ENCODE data around the gene ELP5. TPM values are rescaled to one million over a fixed set of nuclear protein-coding genes. Genes with fewer than 3 reads are reported as not detected.

ELP5 gene
- total RNA-seq, 1 donor from 2014 or later: 20.0 TPM

GRCh38 chr17:7263801-7264078, 11.7 kb downstream of the ELP5 start:
- FAIRE-seq (no peak), DNase-seq (ENCODE audit: low read depth) (no peak)
- Histone ChIP-seq H3K36me3 (ENCODE audit: control insufficient read depth, insufficient read depth, low read length) (peaks cover 8% of the 10 kb centered on the region), H3K27me3 (ENCODE audit: control insufficient read depth, insufficient read depth, low read length) (no peaks in the 10 kb centered on the region), H3K4me3 (ENCODE audit: low read depth, low read length) (peak overlapping the region; percentile 97)
- no peak for TF ChIP-seq CTCF (IDR thresholded peaks at IDR 0.05; ENCODE audit: insufficient read depth, low read length, severe bottlenecking)

- Histone ChIP-seq H3K4me3 (ENCODE audit: low read depth, low read length) (no peak overlapping the region), H3K36me3 (ENCODE audit: control insufficient read depth, insufficient read depth, low read length) (no peaks in the 10 kb centered on the region), H3K27me3 (ENCODE audit: control insufficient read depth, insufficient read depth, low read length) (no peaks in the 10 kb centered on the region)
- FAIRE-seq: no peak
- peak; percentile 23 for DNase-seq (ENCODE audit: low read depth)
- no peak for TF ChIP-seq CTCF (IDR thresholded peaks at IDR 0.05; ENCODE audit: insufficient read depth, low read length, severe bottlenecking)
These were observed 14.8 kb downstream of the ELP5 start for GRCh38 chr17:7266784-7267183.

GRCh38 chr17:7279448-7279847, 27.4 kb downstream of the ELP5 start:
- Histone ChIP-seq H3K27me3 (ENCODE audit: control insufficient read depth, insufficient read depth, low read length) (peaks cover 3% of the 10 kb centered on the region), H3K36me3 (ENCODE audit: control insufficient read depth, insufficient read depth, low read length) (no peaks in the 10 kb centered on the region), H3K4me3 (ENCODE audit: low read depth, low read length) (no peak overlapping the region)
- DNase-seq (ENCODE audit: low read depth): no peak
- FAIRE-seq: no peak
- TF ChIP-seq CTCF (IDR thresholded peaks at IDR 0.05; ENCODE audit: insufficient read depth, low read length, severe bottlenecking): no peak

- Histone ChIP-seq H3K27me3 (ENCODE audit: control insufficient read depth, insufficient read depth, low read length) (peaks cover 5% of the 10 kb centered on the region), H3K4me3 (ENCODE audit: low read depth, low read length) (peak overlapping the region; percentile 38), H3K36me3 (ENCODE audit: control insufficient read depth, insufficient read depth, low read length) (no peaks in the 10 kb centered on the region)
- DNase-seq (ENCODE audit: low read depth) (peak; percentile 90), FAIRE-seq (no peak)
- peak; percentile 92 for TF ChIP-seq CTCF (IDR thresholded peaks at IDR 0.05; ENCODE audit: insufficient read depth, low read length, severe bottlenecking)
These were observed 28.6 kb downstream of the ELP5 start for GRCh38 chr17:7280519-7281073.

- FAIRE-seq (no peak), DNase-seq (ENCODE audit: low read depth) (peak; percentile 90)
- H3K27me3 ChIP-seq (ENCODE audit: control insufficient read depth, insufficient read depth, low read length): peaks cover 5% of the 10 kb centered on the region
- H3K4me3 ChIP-seq (ENCODE audit: low read depth, low read length): peak within 1 kb of the TSS; percentile 39
- no peak for TF ChIP-seq CTCF (IDR thresholded peaks at IDR 0.05; ENCODE audit: insufficient read depth, low read length, severe bottlenecking)
- H3K36me3 ChIP-seq (ENCODE audit: control insufficient read depth, insufficient read depth, low read length): no peaks in the 10 kb centered on the region
These were observed 29.3 kb downstream of the ELP5 start, which contains the start of gene SLC2A4 for GRCh38 chr17:7281074-7281952. SLC2A4 (plus strand) TSS chr17:7281718; CDS start chr17:7281935, 217 bp downstream.
